ENCODE measurements around the gene ALG9. TPM values are rescaled to one million over a fixed set of nuclear protein-coding genes. Genes with fewer than 3 reads are reported as not detected.

ALG9 gene
- total and polyA plus RNA-seq, 10 donors: 9.0 to 57.5 (median 27.0) TPM

DNA sequence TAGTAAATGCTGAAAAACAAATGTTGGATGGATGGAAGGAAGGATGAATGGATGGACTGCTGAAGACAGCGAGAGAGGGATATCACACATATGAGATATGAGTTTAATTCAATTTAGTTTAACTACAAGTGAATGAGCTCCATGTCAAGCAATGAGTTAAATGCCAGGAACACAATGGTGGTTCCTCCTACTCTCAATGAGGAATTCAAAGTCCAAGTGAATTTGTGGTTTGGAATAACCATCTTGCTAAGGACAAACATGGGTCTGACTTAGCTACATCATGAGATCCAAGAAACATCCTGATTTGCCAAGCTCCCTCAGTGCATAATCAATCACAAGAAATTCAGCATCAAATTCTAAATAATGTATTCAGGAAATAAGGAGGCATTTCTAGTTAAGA lies 79.1 kb downstream of the ALG9 start:
- DNase-seq: no peak
- H3K36me3 ChIP-seq: peaks cover 0 to 53% (median 0%) of the 10 kb centered on the region in 6 donors
- peaks cover 0 to 7% (median 2%) of the 10 kb centered on the region in 6 donors for H3K4me1 ChIP-seq
- H3K27me3 ChIP-seq (replicated peaks in 1 of 7): no peaks in the 10 kb centered on the region
- TF ChIP-seq POLR2A (IDR thresholded peaks at IDR 0.05): no peak
- no peak for TF ChIP-seq POLR2AphosphoS5 (IDR thresholded peaks at IDR 0.05)
- TF ChIP-seq, protein P1, sequence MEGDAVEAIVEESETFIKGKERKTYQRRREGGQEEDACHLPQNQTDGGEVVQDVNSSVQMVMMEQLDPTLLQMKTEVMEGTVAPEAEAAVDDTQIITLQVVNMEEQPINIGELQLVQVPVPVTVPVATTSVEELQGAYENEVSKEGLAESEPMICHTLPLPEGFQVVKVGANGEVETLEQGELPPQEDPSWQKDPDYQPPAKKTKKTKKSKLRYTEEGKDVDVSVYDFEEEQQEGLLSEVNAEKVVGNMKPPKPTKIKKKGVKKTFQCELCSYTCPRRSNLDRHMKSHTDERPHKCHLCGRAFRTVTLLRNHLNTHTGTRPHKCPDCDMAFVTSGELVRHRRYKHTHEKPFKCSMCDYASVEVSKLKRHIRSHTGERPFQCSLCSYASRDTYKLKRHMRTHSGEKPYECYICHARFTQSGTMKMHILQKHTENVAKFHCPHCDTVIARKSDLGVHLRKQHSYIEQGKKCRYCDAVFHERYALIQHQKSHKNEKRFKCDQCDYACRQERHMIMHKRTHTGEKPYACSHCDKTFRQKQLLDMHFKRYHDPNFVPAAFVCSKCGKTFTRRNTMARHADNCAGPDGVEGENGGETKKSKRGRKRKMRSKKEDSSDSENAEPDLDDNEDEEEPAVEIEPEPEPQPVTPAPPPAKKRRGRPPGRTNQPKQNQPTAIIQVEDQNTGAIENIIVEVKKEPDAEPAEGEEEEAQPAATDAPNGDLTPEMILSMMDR (IDR thresholded peaks at IDR 0.05 in 8 of 11, conservative IDR thresholded peaks at IDR 0.05 in 3 of 11): no peak
- no peak overlapping the region for H3K4me3 ChIP-seq
- peaks cover 0 to 7% (median 5%) of the 10 kb centered on the region in 8 donors for H3K9me3 ChIP-seq
- H3K27ac ChIP-seq: no peak overlapping the region
- 93 to 98% (median 96%) methylated on average over 1 of the region's 1 CpG for WGBS, 5 donors
- intact Hi-C loops (cut with DNase I; ENCODE audit: low total_unique reads): no loop called here

DNA sequence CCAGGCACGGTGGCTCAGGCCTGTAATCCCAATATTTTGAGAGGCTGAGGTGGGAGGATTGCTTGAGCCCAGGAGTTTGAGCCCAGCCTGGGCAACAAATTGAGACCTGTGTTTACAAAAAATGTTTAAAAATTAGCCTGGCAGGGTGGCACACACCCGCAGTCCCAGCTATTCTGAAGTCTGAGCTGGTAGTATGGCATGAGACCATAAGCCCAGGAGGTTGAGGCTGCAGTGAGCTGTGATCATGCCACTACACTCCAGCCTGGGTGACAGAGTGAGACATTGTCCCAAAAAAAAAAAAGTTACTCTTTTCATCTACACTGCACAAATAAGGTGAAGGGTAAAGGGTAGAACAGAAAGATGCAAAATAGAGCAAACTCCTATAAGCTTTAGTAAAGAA lies 82.9 kb downstream of the ALG9 start:
- no peaks in the 10 kb centered on the region for H3K27me3 ChIP-seq (replicated peaks in 1 of 7)
- 60 to 68% (median 64%) methylated on average over 2 of the region's 2 CpGs for WGBS, 5 donors
- peaks cover 0 to 4% (median 0%) of the 10 kb centered on the region in 6 donors for H3K4me1 ChIP-seq
- DNase-seq: no peak
- no peaks in the 10 kb centered on the region for H3K9me3 ChIP-seq
- H3K36me3 ChIP-seq: peaks cover 0 to 63% (median 19%) of the 10 kb centered on the region in 6 donors
- no peak overlapping the region for H3K27ac ChIP-seq
- H3K4me3 ChIP-seq: no peak overlapping the region
- intact Hi-C loops (cut with DNase I; ENCODE audit: low total_unique reads): no loop called here
- no peak for TF ChIP-seq POLR2A (IDR thresholded peaks at IDR 0.05)
- TF ChIP-seq, protein P1 (IDR thresholded peaks at IDR 0.05 in 8 of 11, conservative IDR thresholded peaks at IDR 0.05 in 3 of 11): no peak
- no peak for TF ChIP-seq POLR2AphosphoS5 (IDR thresholded peaks at IDR 0.05)

DNA sequence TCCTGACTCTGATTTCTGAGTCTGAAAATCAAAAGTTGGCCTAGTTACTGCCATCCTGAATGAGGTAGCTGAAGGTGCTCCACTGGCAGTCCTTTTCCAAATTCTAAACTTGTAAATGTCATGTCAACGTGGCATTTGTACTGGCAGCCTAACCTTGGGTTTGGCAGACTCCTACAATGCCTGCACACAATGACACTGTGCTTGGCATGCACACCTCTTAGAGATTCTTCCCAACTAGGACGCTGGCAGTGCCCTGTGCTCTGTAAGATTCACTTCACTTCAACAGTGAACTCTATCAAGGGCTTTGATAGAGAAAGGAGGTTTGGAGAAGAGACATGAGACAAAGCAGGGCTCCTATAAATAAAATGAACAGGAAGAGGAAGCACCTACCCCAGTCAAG lies 83.3 kb downstream of the ALG9 start:
- TF ChIP-seq POLR2AphosphoS5 (IDR thresholded peaks at IDR 0.05): no peak
- no peak overlapping the region for H3K4me3 ChIP-seq
- no peak for DNase-seq
- intact Hi-C loops (cut with DNase I; ENCODE audit: low total_unique reads): no loop called here
- H3K27ac ChIP-seq: no peak overlapping the region
- no peaks in the 10 kb centered on the region for H3K9me3 ChIP-seq
- peaks cover 0 to 67% (median 21%) of the 10 kb centered on the region in 6 donors for H3K36me3 ChIP-seq
- H3K4me1 ChIP-seq: peaks cover 0 to 4% (median 0%) of the 10 kb centered on the region in 6 donors
- H3K27me3 ChIP-seq (replicated peaks in 1 of 7): no peaks in the 10 kb centered on the region
- WGBS, 5 donors: 74 to 93% (median 83%) methylated on average over 2 of the region's 2 CpGs

DNA sequence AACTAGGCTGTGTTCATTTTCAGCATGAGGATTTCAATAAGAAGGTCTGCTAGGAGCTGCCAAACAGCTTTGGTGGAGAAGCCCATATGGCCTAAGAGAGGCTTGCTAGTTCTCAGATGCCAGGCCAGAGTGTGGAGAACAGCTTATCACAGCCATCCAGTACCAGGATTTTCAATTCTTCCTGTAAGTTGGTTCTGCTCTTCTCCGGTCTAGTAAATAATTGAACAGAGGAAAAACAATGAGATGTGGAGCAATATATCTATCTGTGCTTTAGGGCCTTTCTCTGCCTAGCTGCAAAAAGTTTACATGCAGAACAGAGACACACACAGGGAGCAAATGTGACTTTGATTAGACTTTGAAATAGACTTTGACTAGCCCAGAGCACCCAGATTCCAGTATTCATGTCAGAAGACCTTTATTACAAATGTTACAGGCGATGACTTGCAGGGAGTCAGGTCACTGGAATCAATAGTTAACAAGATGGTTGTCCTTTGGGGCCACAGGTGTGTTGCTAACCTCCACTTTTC lies 85.4 kb downstream of the ALG9 start:
- Histone ChIP-seq H3K4me1 (peaks cover 0 to 4% (median 0%) of the 10 kb centered on the region in 6 donors), H3K4me3 (no peak overlapping the region), H3K27ac (no peak overlapping the region), H3K27me3 (replicated peaks in 1 of 7) (no peaks in the 10 kb centered on the region), H3K9me3 (no peaks in the 10 kb centered on the region), H3K36me3 (peaks cover 0 to 56% (median 23%) of the 10 kb centered on the region in 6 donors)
- 94 to 98% (median 98%) methylated on average over 2 of the region's 2 CpGs for WGBS, 5 donors
- TF ChIP-seq, protein P1 (IDR thresholded peaks at IDR 0.05 in 8 of 11, conservative IDR thresholded peaks at IDR 0.05 in 3 of 11): no peak
- no peak for TF ChIP-seq POLR2A (IDR thresholded peaks at IDR 0.05)
- no peak for TF ChIP-seq POLR2AphosphoS5 (IDR thresholded peaks at IDR 0.05)
- no peak for DNase-seq
- intact Hi-C loops (cut with DNase I; ENCODE audit: low total_unique reads): no loop called here

Measured in spleen (tissue), 11 donors.